ENCODE results near the gene C9orf153. TPM values are rescaled to one million over a fixed set of nuclear protein-coding genes. Genes with fewer than 3 reads are reported as not detected.

Gene C9orf153
- total and polyA plus RNA-seq, 8 donors: 0.31 to 0.62 (median 0.53) TPM; not detected in 1

DNA sequence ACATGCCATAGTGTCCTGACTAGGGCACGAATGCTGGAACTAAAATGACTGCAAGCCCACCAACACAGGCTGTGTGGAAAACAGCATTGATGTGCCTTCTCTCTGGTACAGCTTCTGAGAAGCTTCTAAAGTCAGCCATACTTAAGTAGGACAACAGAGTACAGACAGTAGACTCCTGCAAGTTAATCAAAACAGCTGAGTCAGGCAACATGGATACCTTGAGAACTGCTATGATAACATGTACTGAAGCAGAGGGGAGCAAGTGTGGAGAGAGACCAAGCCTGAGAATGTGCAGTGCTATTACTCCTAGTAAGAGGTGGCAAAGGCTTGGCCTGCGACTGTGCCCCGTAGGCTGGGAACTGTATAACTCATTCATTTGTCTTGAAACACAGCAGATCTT, 20.4 kb upstream of the C9orf153 start:
- DNase-seq (no peak), ATAC-seq (no peak)
- Histone ChIP-seq H3K9me3 (no peaks in the 10 kb centered on the region), H3K27me3 (no peaks in the 10 kb centered on the region), H3K4me3 (no peak overlapping the region), H3K36me3 (no peaks in the 10 kb centered on the region), H3K27ac (no peak overlapping the region), H3K4me1 (peaks cover 0 to 28% of the 10 kb centered on the region in 2 donors)
- TF ChIP-seq CTCF (IDR thresholded peaks at IDR 0.05): no peak
- intact Hi-C loops (cut with DNase I): no loop called here

DNA sequence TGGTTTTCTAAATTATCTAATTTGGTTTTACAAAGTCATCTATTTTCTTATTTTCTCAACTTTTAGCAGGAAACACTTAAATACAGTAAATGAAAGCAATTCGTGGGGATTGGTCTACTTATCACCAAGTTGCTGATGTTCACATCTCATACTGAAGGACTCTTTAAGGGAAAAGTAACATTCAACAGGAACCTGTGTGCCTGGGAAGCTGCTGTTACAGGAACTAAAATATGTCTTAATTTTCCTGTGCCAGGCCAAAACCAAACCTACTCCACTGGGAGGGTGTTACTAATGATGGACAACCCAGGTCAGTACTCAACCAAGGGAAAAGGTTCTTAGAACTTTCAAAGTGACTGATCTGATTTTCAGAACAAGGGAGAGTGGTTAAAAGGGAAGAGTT, 17.6 kb upstream of the C9orf153 start:
- ATAC-seq: no peak

GRCh38 chr9:86275962-86276361, 16.5 kb upstream of the C9orf153 start:
- ATAC-seq (no peak), DNase-seq (no peak)
- Histone ChIP-seq H3K36me3 (peaks cover 0 to 26% of the 10 kb centered on the region in 2 donors), H3K27me3 (no peaks in the 10 kb centered on the region), H3K4me1 (peaks cover 0 to 14% of the 10 kb centered on the region in 2 donors), H3K4me3 (no peak overlapping the region), H3K27ac (no peak overlapping the region), H3K9me3 (no peaks in the 10 kb centered on the region)
- intact Hi-C loops (cut with DNase I): no loop called here
- TF ChIP-seq CTCF (IDR thresholded peaks at IDR 0.05): no peak

More for the DNA sequence above, 17.6 kb upstream of the C9orf153 start:
- Histone ChIP-seq H3K27ac (no peak overlapping the region), H3K9me3 (no peaks in the 10 kb centered on the region), H3K4me3 (no peak overlapping the region), H3K27me3 (no peaks in the 10 kb centered on the region), H3K4me1 (peaks cover 0 to 21% of the 10 kb centered on the region in 2 donors), H3K36me3 (peaks cover 0 to 16% of the 10 kb centered on the region in 2 donors)
- intact Hi-C loops (cut with DNase I): no loop called here
- no peak for TF ChIP-seq CTCF (IDR thresholded peaks at IDR 0.05)
- DNase-seq: no peak

DNA sequence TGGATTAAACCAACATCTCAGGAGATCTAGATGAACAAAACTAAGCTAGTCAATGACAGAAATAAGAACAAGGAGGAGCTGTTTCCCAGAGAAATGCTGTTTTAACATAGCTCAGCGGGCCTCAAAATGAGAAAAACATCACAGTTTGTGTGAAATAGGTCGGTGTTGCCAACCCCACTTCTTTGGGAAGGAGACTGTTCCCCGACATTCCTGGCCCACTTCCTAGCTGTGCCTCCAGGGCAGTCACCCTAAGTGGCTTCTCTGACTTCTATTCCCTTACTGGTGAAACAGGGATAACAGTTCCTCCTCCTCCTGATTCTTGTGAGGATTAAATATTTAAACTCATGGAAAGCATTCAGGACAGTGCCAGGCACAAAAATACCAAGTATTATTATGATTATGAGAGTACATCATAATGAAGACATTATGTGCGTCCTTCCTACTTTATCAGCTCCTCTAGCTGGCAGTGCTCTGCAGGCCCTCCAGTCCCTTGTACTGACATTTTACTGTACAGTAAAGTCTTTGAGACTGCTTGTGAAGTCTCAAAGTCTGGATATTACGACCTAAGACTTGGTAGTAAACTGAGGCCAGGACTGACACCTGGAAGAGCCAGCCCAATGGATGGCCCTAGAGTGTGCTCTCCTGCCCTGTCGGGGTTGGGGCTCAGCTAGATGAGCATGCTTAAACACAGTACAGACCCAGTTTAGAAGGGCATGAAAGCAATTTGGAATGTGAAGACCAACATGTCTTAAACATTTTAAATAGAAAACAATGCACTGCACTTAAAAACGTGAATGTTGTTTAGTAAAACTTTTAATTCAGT, 15.6 kb upstream of the C9orf153 start:
- DNase-seq (no peak), ATAC-seq (no peak)
- Histone ChIP-seq H3K4me3 (no peak overlapping the region), H3K36me3 (peaks cover 0 to 28% of the 10 kb centered on the region in 2 donors), H3K4me1 (peaks cover 0 to 4% of the 10 kb centered on the region in 2 donors), H3K27me3 (no peaks in the 10 kb centered on the region), H3K27ac (no peak overlapping the region), H3K9me3 (no peaks in the 10 kb centered on the region)
- intact Hi-C loops (cut with DNase I): no loop called here
- no peak for TF ChIP-seq CTCF (IDR thresholded peaks at IDR 0.05)

GRCh38 chr9:86272221-86272620, 12.8 kb upstream of the C9orf153 start:
- no peak for ATAC-seq
- H3K27ac ChIP-seq: no peak overlapping the region
- intact Hi-C loops (cut with DNase I): no loop called here
- DNase-seq: no peak
- peaks cover 0 to 28% of the 10 kb centered on the region in 2 donors for H3K36me3 ChIP-seq
- H3K27me3 ChIP-seq: no peaks in the 10 kb centered on the region
- no peak for TF ChIP-seq CTCF (IDR thresholded peaks at IDR 0.05)
- no peaks in the 10 kb centered on the region for H3K9me3 ChIP-seq
- no peak overlapping the region for H3K4me3 ChIP-seq
- no peaks in the 10 kb centered on the region for H3K4me1 ChIP-seq

Measured in left lung (tissue), 10 donors.